Effector memory CD4-positive, alpha-beta T cell (primary cell): ENCODE data around the gene GALNT2.

ENCODE experiments used
- DNase-seq, 3 donors: peaks; one replicate each; pipeline ENCODE4 v3.0.0-alpha.2; 2020
- H3K27ac ChIP-seq: 2 replicates; pipeline ENCODE4 v1.7.0; 2013; ENCODE audit warnings: mild to moderate bottlenecking, low read length, moderate library complexity; ENCODE audit not compliant: insufficient read depth, poor library complexity, severe bottlenecking
- H3K27me3 ChIP-seq: replicated peaks from 2 replicates; pipeline ENCODE4 v1.7.0; 2013; ENCODE audit warnings: mild to moderate bottlenecking, low read length; ENCODE audit not compliant: insufficient read depth, control insufficient read depth, poor library complexity, severe bottlenecking
- H3K36me3 ChIP-seq: 2 replicates; pipeline ENCODE4 v1.7.0; 2013; ENCODE audit warnings: mild to moderate bottlenecking, low read length, moderate library complexity; ENCODE audit not compliant: control insufficient read depth, insufficient read depth
- H3K4me1 ChIP-seq: 2 replicates; pipeline ENCODE4 v1.7.0; 2013; ENCODE audit warnings: low read length, mild to moderate bottlenecking; ENCODE audit not compliant: control insufficient read depth, insufficient read depth, poor library complexity, severe bottlenecking
- H3K4me3 ChIP-seq: 2 replicates; pipeline ENCODE4 v1.7.0; 2013; ENCODE audit warnings: low read length, low read depth, mild to moderate bottlenecking; ENCODE audit not compliant: insufficient read depth, poor library complexity, severe bottlenecking
- H3K9me3 ChIP-seq: 2 replicates; pipeline ENCODE4 v1.7.0; 2013; ENCODE audit warnings: mild to moderate bottlenecking, low read length, moderate library complexity; ENCODE audit not compliant: control insufficient read depth

The GALNT2 gene

GRCh38 chr1:230215529-230215928 is 148.5 kb downstream of the GALNT2 start:
- H3K27ac ChIP-seq = no peak overlapping the region
- no peak overlapping the region for H3K4me3 ChIP-seq
- no peaks in the 10 kb centered on the region for H3K9me3 ChIP-seq
- DNase-seq = no peak
- H3K27me3 ChIP-seq = no peaks in the 10 kb centered on the region
- H3K4me1 ChIP-seq = no peaks in the 10 kb centered on the region
- no peaks in the 10 kb centered on the region for H3K36me3 ChIP-seq

- no peaks in the 10 kb centered on the region for H3K27me3 ChIP-seq
- no peak overlapping the region for H3K4me3 ChIP-seq
- H3K36me3 ChIP-seq = no peaks in the 10 kb centered on the region
- no peaks in the 10 kb centered on the region for H3K9me3 ChIP-seq
- DNase-seq = no peak
- H3K27ac ChIP-seq = no peak overlapping the region
- H3K4me1 ChIP-seq = no peaks in the 10 kb centered on the region
Measured at GRCh38 chr1:230216896-230217295, 149.9 kb downstream of the GALNT2 start.

- Histone ChIP-seq H3K4me3 (no peak overlapping the region), H3K27ac (no peak overlapping the region), H3K9me3 (no peaks in the 10 kb centered on the region), H3K27me3 (no peaks in the 10 kb centered on the region), H3K4me1 (no peaks in the 10 kb centered on the region), H3K36me3 (no peaks in the 10 kb centered on the region)
- no peak for DNase-seq
Measured at GRCh38 chr1:230218667-230219066, 151.6 kb downstream of the GALNT2 start.

- no peak overlapping the region for H3K27ac ChIP-seq
- no peak for DNase-seq
- no peak overlapping the region for H3K4me3 ChIP-seq
- no peaks in the 10 kb centered on the region for H3K4me1 ChIP-seq
- no peaks in the 10 kb centered on the region for H3K9me3 ChIP-seq
- no peaks in the 10 kb centered on the region for H3K36me3 ChIP-seq
- no peaks in the 10 kb centered on the region for H3K27me3 ChIP-seq
Measured at GRCh38 chr1:230219174-230220067, 152.4 kb downstream of the GALNT2 start.

GRCh38 chr1:230220478-230220877 is 153.4 kb downstream of the GALNT2 start:
- no peaks in the 10 kb centered on the region for H3K9me3 ChIP-seq
- H3K36me3 ChIP-seq = no peaks in the 10 kb centered on the region
- H3K27me3 ChIP-seq = no peaks in the 10 kb centered on the region
- no peak for DNase-seq
- no peak overlapping the region for H3K4me3 ChIP-seq
- no peaks in the 10 kb centered on the region for H3K4me1 ChIP-seq
- H3K27ac ChIP-seq = no peak overlapping the region

- H3K36me3 ChIP-seq = no peaks in the 10 kb centered on the region
- no peaks in the 10 kb centered on the region for H3K27me3 ChIP-seq
- H3K9me3 ChIP-seq = no peaks in the 10 kb centered on the region
- DNase-seq = no peak
- no peak overlapping the region for H3K27ac ChIP-seq
- H3K4me3 ChIP-seq = no peak overlapping the region
- no peaks in the 10 kb centered on the region for H3K4me1 ChIP-seq
Measured at GRCh38 chr1:230220907-230221306, 153.9 kb downstream of the GALNT2 start.

- no peak for DNase-seq
- Histone ChIP-seq H3K9me3 (no peaks in the 10 kb centered on the region), H3K4me3 (no peak overlapping the region), H3K4me1 (no peaks in the 10 kb centered on the region), H3K36me3 (no peaks in the 10 kb centered on the region), H3K27ac (no peak overlapping the region), H3K27me3 (no peaks in the 10 kb centered on the region)
Measured at GRCh38 chr1:230222678-230223077, 155.6 kb downstream of the GALNT2 start.

- Histone ChIP-seq H3K4me1 (no peaks in the 10 kb centered on the region), H3K27me3 (no peaks in the 10 kb centered on the region), H3K36me3 (no peaks in the 10 kb centered on the region), H3K4me3 (no peak overlapping the region), H3K9me3 (no peaks in the 10 kb centered on the region), H3K27ac (no peak overlapping the region)
- no peak for DNase-seq
Measured at GRCh38 chr1:230224101-230224960, 157.3 kb downstream of the GALNT2 start.

GRCh38 chr1:230226007-230226800 is 159.2 kb downstream of the GALNT2 start:
- no peaks in the 10 kb centered on the region for H3K9me3 ChIP-seq
- H3K27me3 ChIP-seq = no peaks in the 10 kb centered on the region
- H3K27ac ChIP-seq = no peak overlapping the region
- H3K36me3 ChIP-seq = no peaks in the 10 kb centered on the region
- H3K4me3 ChIP-seq = no peak overlapping the region
- no peak for DNase-seq
- no peaks in the 10 kb centered on the region for H3K4me1 ChIP-seq
